WTC11 (cell line): Measurements from ENCODE around the gene NEURL1. TPM values are rescaled to one million over a fixed set of nuclear protein-coding genes. Genes with fewer than 3 reads are reported as not detected.

ENCODE experiments used
- ATAC-seq: fragments of 200-7000 bp; cut with Tn5 transposase; 2 replicates; pipeline ENCODE4 v1.10.0; 2021; ENCODE audit warnings: mild to moderate bottlenecking, moderate library complexity
- CTCF ChIA-PET: fragments of 300-600 bp; sonication (Branson Sonifier 250); formaldehyde crosslinking; loops from one replicate; lab custom pipeline; 2021; ENCODE audit warnings: antibody characterized with exemption; lab: Charles Lee
- POLR2A ChIA-PET: fragments of 350-600 bp; sonication (Branson Sonifier 250); formaldehyde crosslinking; loops from one replicate; lab custom pipeline; 2021; ENCODE audit warnings: antibody characterized with exemption; lab: Charles Lee
- DNase-seq: peaks from one replicate; pipeline ENCODE4 v3.0.0; 2021; ENCODE audit warnings: low spot score
- H3K27ac Mint-ChIP-seq: 2 replicates; pipeline ENCODE4 v1.8.0; 2021; ENCODE audit warnings: mixed read lengths
- H3K27me3 Mint-ChIP-seq: 2 replicates; pipeline ENCODE4 v1.8.0; 2021; ENCODE audit warnings: low read depth, mild to moderate bottlenecking, moderate library complexity, mixed read lengths
- H3K36me3 Mint-ChIP-seq: 2 replicates; pipeline ENCODE4 v1.8.0; 2021; ENCODE audit warnings: mixed read lengths
- H3K4me1 Mint-ChIP-seq: 2 replicates; pipeline ENCODE4 v1.8.0; 2022; ENCODE audit warnings: mixed read lengths
- H3K4me3 Mint-ChIP-seq: 2 replicates; pipeline ENCODE4 v1.8.0; 2021; ENCODE audit warnings: mild to moderate bottlenecking, moderate library complexity, mixed read lengths
- H3K9me3 Mint-ChIP-seq: 2 replicates; pipeline ENCODE4 v1.8.0; 2021; ENCODE audit warnings: mixed read lengths
- CDX4 ChIP-seq: fragments of 250-450 bp; sonication (Bioruptor Pico); IDR thresholded peaks from 2 replicates; pipeline ENCODE4 v1.9.0; 2021; ENCODE audit warnings: moderate library complexity, mild to moderate bottlenecking, inconsistent platforms, borderline replicate concordance
- CTCF ChIP-seq: fragments of 200-600 bp; IDR thresholded peaks from 2 replicates; pipeline ENCODE4 v1.8.0; 2022; ENCODE audit warnings: antibody characterized with exemption
- GABPB1 ChIP-seq: sonication (generic); formaldehyde crosslinking; IDR thresholded peaks from 2 replicates; pipeline ENCODE4 v1.8.1; 2023; ENCODE audit warnings: mild to moderate bottlenecking, missing genetic modification reagents
- NFE2L1 ChIP-seq: sonication (generic); formaldehyde crosslinking; IDR thresholded peaks from 2 replicates; pipeline ENCODE4 v1.8.1; 2023; ENCODE audit warnings: missing genetic modification reagents
- RORB ChIP-seq: fragments of 250-450 bp; sonication (Bioruptor Pico); IDR thresholded peaks from 2 replicates; pipeline ENCODE4 v1.9.0; 2021; ENCODE audit warnings: mild to moderate bottlenecking
- SMAD3 ChIP-seq: sonication (generic); formaldehyde crosslinking; IDR thresholded peaks from 2 replicates; pipeline ENCODE4 v1.8.0; 2022; ENCODE audit warnings: missing genetic modification reagents, mild to moderate bottlenecking, borderline replicate concordance
- SMAD4 ChIP-seq: sonication (generic); formaldehyde crosslinking; IDR thresholded peaks from 2 replicates; pipeline ENCODE4 v1.8.0; 2022; ENCODE audit warnings: mild to moderate bottlenecking, missing genetic modification reagents
- SOX15 ChIP-seq: fragments of 250-450 bp; sonication (Bioruptor Pico); IDR thresholded peaks from 2 replicates; pipeline ENCODE4 v1.9.0; 2021; ENCODE audit warnings: mild to moderate bottlenecking
- TEAD4 ChIP-seq: sonication (generic); formaldehyde crosslinking; IDR thresholded peaks from 2 replicates; pipeline ENCODE4 v1.8.0; 2022; ENCODE audit warnings: mild to moderate bottlenecking, missing genetic modification reagents
- TP53 ChIP-seq: sonication (generic); formaldehyde crosslinking; IDR thresholded peaks from 2 replicates; pipeline ENCODE4 v1.8.1; 2023; ENCODE audit warnings: mild to moderate bottlenecking, missing genetic modification reagents
- USF1 ChIP-seq: sonication (generic); formaldehyde crosslinking; IDR thresholded peaks from 2 replicates; pipeline ENCODE4 v1.8.0; 2022; ENCODE audit warnings: mild to moderate bottlenecking, missing genetic modification reagents
- ZNF121 ChIP-seq: sonication (generic); formaldehyde crosslinking; IDR thresholded peaks from 2 replicates; pipeline ENCODE4 v1.8.0; 2023; ENCODE audit warnings: missing genetic modification reagents
- ZNF281 ChIP-seq: sonication (generic); formaldehyde crosslinking; IDR thresholded peaks from 2 replicates; pipeline ENCODE4 v1.8.0; 2023; ENCODE audit warnings: mild to moderate bottlenecking, missing genetic modification reagents
- ZNF396 ChIP-seq: fragments of 250-450 bp; sonication (Bioruptor Pico); IDR thresholded peaks from 2 replicates; pipeline ENCODE4 v1.8.0; 2021; ENCODE audit warnings: mild to moderate bottlenecking, moderate library complexity, borderline replicate concordance
- ZNF416 ChIP-seq: fragments of 250-450 bp; sonication (Bioruptor Pico); IDR thresholded peaks from 2 replicates; pipeline ENCODE4 v1.9.0; 2021; ENCODE audit warnings: mild to moderate bottlenecking, inconsistent platforms
- ZSCAN18 ChIP-seq: fragments of 250-450 bp; sonication (Bioruptor Pico); IDR thresholded peaks from 2 replicates; pipeline ENCODE4 v2.1.2; 2022; ENCODE audit warnings: mild to moderate bottlenecking, moderate library complexity
- total RNA-seq: library from RNA; stranded (reverse); gene quantifications from 3 replicates; pipeline ENCODE4 v1.2.3, GENCODE V29; 2021
- TF ChIP-seq, protein P1 (sequence below): sonication (generic); formaldehyde crosslinking; IDR thresholded peaks from 2 replicates; pipeline ENCODE4 v1.8.0; 2023; ENCODE audit warnings: missing genetic modification reagents
- TF ChIP-seq, protein P2 (sequence below): sonication (generic); formaldehyde crosslinking; IDR thresholded peaks from 2 replicates; pipeline ENCODE4 v1.8.1; 2023; ENCODE audit warnings: mild to moderate bottlenecking, missing genetic modification reagents, moderate library complexity
- TF ChIP-seq, protein P3 (sequence below): sonication (generic); formaldehyde crosslinking; IDR thresholded peaks from 2 replicates; pipeline ENCODE4 v1.8.1; 2022; ENCODE audit warnings: low read depth, mild to moderate bottlenecking, moderate library complexity, missing genetic modification reagents, borderline replicate concordance

The NEURL1 gene
- total RNA-seq, 1 experiment from 2014 or later = 1.2 TPM

- TF ChIP-seq ZNF281 (CRISPR knock-in tag) (no peak), RORB (CRISPR knock-in tag) (no peak), USF1 (CRISPR knock-in tag) (no peak), NFE2L1 (CRISPR knock-in tag) (no peak), ZNF121 (CRISPR knock-in tag) (no peak), ZNF396 (CRISPR knock-in tag) (no peak)
- TF ChIP-seq, protein P1, sequence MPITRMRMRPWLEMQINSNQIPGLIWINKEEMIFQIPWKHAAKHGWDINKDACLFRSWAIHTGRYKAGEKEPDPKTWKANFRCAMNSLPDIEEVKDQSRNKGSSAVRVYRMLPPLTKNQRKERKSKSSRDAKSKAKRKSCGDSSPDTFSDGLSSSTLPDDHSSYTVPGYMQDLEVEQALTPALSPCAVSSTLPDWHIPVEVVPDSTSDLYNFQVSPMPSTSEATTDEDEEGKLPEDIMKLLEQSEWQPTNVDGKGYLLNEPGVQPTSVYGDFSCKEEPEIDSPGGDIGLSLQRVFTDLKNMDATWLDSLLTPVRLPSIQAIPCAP (CRISPR knock-in tag) = no peak
- TF ChIP-seq, protein P2, sequence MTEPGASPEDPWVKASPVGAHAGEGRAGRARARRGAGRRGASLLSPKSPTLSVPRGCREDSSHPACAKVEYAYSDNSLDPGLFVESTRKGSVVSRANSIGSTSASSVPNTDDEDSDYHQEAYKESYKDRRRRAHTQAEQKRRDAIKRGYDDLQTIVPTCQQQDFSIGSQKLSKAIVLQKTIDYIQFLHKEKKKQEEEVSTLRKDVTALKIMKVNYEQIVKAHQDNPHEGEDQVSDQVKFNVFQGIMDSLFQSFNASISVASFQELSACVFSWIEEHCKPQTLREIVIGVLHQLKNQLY (CRISPR knock-in tag) = no peak
- TF ChIP-seq, all 79 proteins: peak for 0
These were observed 73.0 kb downstream of the NEURL1 start (continued) for GRCh38 chr10:103566536-103566935.

DNA sequence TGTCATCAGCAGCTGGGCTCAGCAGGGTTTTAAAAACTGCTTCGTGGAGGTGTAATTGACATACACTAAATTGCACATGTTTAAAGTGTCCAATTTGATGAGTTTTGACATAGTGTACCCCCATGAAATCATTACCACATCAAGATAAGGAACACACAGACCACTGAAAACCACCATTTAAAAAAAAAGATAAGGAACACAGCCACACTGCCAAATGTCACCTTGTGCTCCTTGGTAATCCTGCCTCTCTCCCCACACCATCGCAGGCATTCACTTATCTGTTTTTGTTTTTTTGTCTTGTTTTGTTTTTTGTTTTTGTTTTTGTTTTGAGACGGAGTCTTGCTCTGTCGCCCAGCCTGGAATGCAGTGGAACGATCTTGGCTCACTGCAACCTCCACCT, 75.0 kb downstream of the NEURL1 start:
- no peak for ATAC-seq
- CTCF ChIA-PET = interaction anchor here (0.9 to 2.0 kb wide), 3 partner anchors 12 to 26 kb away, joined by 4 to 6 read pairs (median 5); no protein-coding TSS in a partner anchor
- no peaks in the 10 kb centered on the region for H3K27me3 Mint-ChIP-seq
- TF ChIP-seq CTCF (no peak), CDX4 (no peak)
- TF ChIP-seq, protein P3, sequence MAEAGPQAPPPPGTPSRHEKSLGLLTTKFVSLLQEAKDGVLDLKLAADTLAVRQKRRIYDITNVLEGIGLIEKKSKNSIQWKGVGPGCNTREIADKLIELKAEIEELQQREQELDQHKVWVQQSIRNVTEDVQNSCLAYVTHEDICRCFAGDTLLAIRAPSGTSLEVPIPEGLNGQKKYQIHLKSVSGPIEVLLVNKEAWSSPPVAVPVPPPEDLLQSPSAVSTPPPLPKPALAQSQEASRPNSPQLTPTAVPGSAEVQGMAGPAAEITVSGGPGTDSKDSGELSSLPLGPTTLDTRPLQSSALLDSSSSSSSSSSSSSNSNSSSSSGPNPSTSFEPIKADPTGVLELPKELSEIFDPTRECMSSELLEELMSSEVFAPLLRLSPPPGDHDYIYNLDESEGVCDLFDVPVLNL (CRISPR knock-in tag) = no peak
- TF ChIP-seq, all 79 proteins: peak for 0
- Mint-ChIP-seq H3K9me3 (no peaks in the 10 kb centered on the region), H3K4me3 (no peak overlapping the region), H3K27ac (no peak overlapping the region; the same call in 1 of the 2 replicates), H3K4me1 (no peaks in the 10 kb centered on the region), H3K36me3 (no peaks in the 10 kb centered on the region)
- POLR2A ChIA-PET = no interaction called here
- no peak for DNase-seq

- Mint-ChIP-seq H3K4me3 (no peak overlapping the region), H3K36me3 (no peaks in the 10 kb centered on the region), H3K27ac (no peak overlapping the region), H3K4me1 (no peaks in the 10 kb centered on the region), H3K27me3 (no peaks in the 10 kb centered on the region), H3K9me3 (no peaks in the 10 kb centered on the region)
- ChIA-PET POLR2A (no interaction called here), CTCF (interaction anchor here (1.8 to 2.0 kb wide), 2 partner anchors 10 to 27 kb away, joined by 5 to 6 read pairs; no protein-coding TSS in a partner anchor)
- TF ChIP-seq TP53 (no peak), ZSCAN18 (CRISPR knock-in tag) (no peak), TEAD4 (no peak), SMAD3 (CRISPR knock-in tag) (no peak), SOX15 (CRISPR knock-in tag) (no peak), ZNF416 (CRISPR knock-in tag) (no peak), SMAD4 (no peak), USF1 (CRISPR knock-in tag) (no peak), GABPB1 (no peak)
- ATAC-seq = no peak
- DNase-seq = no peak
These were observed 76.4 kb downstream of the NEURL1 start for GRCh38 chr10:103569896-103570295.
